ENCODE measurements around the gene FAF1. TPM values are rescaled to one million over a fixed set of nuclear protein-coding genes. Genes with fewer than 3 reads are reported as not detected.
A peak's percentile ranks its signal among the peaks of the same experiment; 100 is the strongest.

Gene FAF1
- total and polyA plus RNA-seq, 9 of the 15 experiments (the other 6 are each of a cell fraction or from before 2014, with no cell fraction given): 48.7 to 225 (median 118) TPM

DNA sequence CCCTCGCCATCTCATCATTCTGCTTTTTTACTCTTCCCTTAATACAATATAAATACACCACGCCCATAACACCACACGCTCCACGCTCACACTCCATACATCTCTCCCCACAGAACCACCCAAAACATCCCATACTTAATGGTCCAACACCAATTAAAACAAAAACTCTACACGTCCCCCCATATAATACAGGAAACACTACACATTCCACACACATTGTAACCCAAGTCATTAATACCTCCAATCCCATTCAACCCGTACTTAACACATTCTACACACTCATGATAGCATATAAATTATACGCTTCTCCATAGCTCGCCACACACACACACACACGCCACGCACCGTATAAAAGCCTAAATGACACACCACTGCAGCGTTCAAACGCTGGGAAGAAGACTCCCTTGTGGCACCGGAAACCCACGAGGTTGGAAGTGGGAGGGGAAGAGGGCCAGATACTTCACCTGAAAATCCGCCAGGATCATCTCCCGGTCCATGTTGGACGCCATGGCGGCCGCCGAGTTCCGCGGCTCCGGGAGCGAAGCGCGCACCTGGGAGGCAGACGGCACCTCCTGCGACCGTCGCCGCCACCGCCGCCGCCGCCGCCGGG is 659 bp downstream of the FAF1 start (continued):
- TF ChIP-seq, protein P1, sequence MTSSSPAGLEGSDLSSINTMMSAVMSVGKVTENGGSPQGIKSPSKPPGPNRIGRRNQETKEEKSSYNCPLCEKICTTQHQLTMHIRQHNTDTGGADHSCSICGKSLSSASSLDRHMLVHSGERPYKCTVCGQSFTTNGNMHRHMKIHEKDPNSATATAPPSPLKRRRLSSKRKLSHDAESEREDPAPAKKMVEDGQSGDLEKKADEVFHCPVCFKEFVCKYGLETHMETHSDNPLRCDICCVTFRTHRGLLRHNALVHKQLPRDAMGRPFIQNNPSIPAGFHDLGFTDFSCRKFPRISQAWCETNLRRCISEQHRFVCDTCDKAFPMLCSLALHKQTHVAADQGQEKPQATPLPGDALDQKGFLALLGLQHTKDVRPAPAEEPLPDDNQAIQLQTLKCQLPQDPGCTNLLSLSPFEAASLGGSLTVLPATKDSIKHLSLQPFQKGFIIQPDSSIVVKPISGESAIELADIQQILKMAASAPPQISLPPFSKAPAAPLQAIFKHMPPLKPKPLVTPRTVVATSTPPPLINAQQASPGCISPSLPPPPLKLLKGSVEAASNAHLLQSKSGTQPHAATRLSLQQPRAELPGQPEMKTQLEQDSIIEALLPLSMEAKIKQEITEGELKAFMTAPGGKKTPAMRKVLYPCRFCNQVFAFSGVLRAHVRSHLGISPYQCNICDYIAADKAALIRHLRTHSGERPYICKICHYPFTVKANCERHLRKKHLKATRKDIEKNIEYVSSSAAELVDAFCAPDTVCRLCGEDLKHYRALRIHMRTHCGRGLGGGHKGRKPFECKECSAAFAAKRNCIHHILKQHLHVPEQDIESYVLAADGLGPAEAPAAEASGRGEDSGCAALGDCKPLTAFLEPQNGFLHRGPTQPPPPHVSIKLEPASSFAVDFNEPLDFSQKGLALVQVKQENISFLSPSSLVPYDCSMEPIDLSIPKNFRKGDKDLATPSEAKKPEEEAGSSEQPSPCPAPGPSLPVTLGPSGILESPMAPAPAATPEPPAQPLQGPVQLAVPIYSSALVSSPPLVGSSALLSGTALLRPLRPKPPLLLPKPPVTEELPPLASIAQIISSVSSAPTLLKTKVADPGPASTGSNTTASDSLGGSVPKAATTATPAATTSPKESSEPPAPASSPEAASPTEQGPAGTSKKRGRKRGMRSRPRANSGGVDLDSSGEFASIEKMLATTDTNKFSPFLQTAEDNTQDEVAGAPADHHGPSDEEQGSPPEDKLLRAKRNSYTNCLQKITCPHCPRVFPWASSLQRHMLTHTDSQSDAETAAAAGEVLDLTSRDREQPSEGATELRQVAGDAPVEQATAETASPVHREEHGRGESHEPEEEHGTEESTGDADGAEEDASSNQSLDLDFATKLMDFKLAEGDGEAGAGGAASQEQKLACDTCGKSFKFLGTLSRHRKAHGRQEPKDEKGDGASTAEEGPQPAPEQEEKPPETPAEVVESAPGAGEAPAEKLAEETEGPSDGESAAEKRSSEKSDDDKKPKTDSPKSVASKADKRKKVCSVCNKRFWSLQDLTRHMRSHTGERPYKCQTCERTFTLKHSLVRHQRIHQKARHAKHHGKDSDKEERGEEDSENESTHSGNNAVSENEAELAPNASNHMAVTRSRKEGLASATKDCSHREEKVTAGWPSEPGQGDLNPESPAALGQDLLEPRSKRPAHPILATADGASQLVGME (CRISPR knock-in tag; IDR thresholded peaks at IDR 0.05): no peak
- TF ChIP-seq SMARCE1 (IDR thresholded peaks at IDR 0.05) (no peak; the same call in 1 of the 2 replicates), ZNF124 (CRISPR knock-in tag; IDR thresholded peaks at IDR 0.05) (no peak), SOX6 (IDR thresholded peaks at IDR 0.05) (no peak), GABPA (tag; conservative IDR thresholded peaks at IDR 0.05; ENCODE audit: low read depth) (no peak), ZBTB8A (IDR thresholded peaks at IDR 0.05; ENCODE audit: partially characterized antibody) (no peak), PHB2 (IDR thresholded peaks at IDR 0.05; ENCODE audit: low read depth) (peak; percentile 76), HLTF (IDR thresholded peaks at IDR 0.05) (peak; percentile 96; the same call in 1 of the 2 replicates), ILF3 (IDR thresholded peaks at IDR 0.05; ENCODE audit: borderline replicate concordance) (no peak), ZFP1 (CRISPR knock-in tag; IDR thresholded peaks at IDR 0.05) (no peak), ZNF232 (CRISPR knock-in tag; IDR thresholded peaks at IDR 0.05) (no peak), PCBP2 (IDR thresholded peaks at IDR 0.05; ENCODE audit: low read depth, low read length, poor library complexity, severe bottlenecking) (no peak), SMARCC2 (IDR thresholded peaks at IDR 0.05; ENCODE audit: low read depth) (no peak)
- TF ChIP-seq, protein P2, sequence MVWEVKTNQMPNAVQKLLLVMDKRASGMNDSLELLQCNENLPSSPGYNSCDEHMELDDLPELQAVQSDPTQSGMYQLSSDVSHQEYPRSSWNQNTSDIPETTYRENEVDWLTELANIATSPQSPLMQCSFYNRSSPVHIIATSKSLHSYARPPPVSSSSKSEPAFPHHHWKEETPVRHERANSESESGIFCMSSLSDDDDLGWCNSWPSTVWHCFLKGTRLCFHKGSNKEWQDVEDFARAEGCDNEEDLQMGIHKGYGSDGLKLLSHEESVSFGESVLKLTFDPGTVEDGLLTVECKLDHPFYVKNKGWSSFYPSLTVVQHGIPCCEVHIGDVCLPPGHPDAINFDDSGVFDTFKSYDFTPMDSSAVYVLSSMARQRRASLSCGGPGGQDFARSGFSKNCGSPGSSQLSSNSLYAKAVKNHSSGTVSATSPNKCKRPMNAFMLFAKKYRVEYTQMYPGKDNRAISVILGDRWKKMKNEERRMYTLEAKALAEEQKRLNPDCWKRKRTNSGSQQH (CRISPR knock-in tag; IDR thresholded peaks at IDR 0.05): 0 out of 2 replicates have a peak, but pooled peaks have one; percentile 68
- TF ChIP-seq, protein P3, sequence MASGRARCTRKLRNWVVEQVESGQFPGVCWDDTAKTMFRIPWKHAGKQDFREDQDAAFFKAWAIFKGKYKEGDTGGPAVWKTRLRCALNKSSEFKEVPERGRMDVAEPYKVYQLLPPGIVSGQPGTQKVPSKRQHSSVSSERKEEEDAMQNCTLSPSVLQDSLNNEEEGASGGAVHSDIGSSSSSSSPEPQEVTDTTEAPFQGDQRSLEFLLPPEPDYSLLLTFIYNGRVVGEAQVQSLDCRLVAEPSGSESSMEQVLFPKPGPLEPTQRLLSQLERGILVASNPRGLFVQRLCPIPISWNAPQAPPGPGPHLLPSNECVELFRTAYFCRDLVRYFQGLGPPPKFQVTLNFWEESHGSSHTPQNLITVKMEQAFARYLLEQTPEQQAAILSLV (tag; IDR thresholded peaks at IDR 0.05): no peak
- TF ChIP-seq, protein P4, sequence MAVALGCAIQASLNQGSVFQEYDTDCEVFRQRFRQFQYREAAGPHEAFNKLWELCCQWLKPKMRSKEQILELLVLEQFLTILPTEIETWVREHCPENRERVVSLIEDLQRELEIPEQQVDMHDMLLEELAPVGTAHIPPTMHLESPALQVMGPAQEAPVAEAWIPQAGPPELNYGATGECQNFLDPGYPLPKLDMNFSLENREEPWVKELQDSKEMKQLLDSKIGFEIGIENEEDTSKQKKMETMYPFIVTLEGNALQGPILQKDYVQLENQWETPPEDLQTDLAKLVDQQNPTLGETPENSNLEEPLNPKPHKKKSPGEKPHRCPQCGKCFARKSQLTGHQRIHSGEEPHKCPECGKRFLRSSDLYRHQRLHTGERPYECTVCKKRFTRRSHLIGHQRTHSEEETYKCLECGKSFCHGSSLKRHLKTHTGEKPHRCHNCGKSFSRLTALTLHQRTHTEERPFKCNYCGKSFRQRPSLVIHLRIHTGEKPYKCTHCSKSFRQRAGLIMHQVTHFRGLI (CRISPR knock-in tag; IDR thresholded peaks at IDR 0.05): no peak
- TF ChIP-seq, protein P5, sequence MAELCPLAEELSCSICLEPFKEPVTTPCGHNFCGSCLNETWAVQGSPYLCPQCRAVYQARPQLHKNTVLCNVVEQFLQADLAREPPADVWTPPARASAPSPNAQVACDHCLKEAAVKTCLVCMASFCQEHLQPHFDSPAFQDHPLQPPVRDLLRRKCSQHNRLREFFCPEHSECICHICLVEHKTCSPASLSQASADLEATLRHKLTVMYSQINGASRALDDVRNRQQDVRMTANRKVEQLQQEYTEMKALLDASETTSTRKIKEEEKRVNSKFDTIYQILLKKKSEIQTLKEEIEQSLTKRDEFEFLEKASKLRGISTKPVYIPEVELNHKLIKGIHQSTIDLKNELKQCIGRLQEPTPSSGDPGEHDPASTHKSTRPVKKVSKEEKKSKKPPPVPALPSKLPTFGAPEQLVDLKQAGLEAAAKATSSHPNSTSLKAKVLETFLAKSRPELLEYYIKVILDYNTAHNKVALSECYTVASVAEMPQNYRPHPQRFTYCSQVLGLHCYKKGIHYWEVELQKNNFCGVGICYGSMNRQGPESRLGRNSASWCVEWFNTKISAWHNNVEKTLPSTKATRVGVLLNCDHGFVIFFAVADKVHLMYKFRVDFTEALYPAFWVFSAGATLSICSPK (IDR thresholded peaks at IDR 0.05; ENCODE audit: borderline replicate concordance): peak; percentile 97

Data from K562 (cell line).